ENCODE results near the gene CHST6. TPM values are rescaled to one million over a fixed set of nuclear protein-coding genes. Genes with fewer than 3 reads are reported as not detected.

Gene CHST6
- total RNA-seq, 4 donors from 2014 or later, result 0.07 TPM; not detected in 3

GRCh38 chr16:75497558-75497957, 2.3 kb upstream of the CHST6 start:
- intact Hi-C loops (cut with DNase I; ENCODE audit: low total_unique reads), result no loop called here
- in situ Hi-C loops (cut with MboI; ENCODE audit: low sequenced_read_pairs in 4 of 4), result no loop called here
- peaks cover 9 to 14% of the 10 kb centered on the region in 2 donors for H3K4me1 ChIP-seq

GRCh38 chr16:75494661-75495075, 573 bp downstream of the CHST6 start:
- no peak for DNase-seq
- peaks cover 12 to 24% (median 21%) of the 10 kb centered on the region in 3 donors for H3K27me3 ChIP-seq
- TF ChIP-seq POLR2A (IDR thresholded peaks at IDR 0.05), result no peak
- TF ChIP-seq, protein P1, sequence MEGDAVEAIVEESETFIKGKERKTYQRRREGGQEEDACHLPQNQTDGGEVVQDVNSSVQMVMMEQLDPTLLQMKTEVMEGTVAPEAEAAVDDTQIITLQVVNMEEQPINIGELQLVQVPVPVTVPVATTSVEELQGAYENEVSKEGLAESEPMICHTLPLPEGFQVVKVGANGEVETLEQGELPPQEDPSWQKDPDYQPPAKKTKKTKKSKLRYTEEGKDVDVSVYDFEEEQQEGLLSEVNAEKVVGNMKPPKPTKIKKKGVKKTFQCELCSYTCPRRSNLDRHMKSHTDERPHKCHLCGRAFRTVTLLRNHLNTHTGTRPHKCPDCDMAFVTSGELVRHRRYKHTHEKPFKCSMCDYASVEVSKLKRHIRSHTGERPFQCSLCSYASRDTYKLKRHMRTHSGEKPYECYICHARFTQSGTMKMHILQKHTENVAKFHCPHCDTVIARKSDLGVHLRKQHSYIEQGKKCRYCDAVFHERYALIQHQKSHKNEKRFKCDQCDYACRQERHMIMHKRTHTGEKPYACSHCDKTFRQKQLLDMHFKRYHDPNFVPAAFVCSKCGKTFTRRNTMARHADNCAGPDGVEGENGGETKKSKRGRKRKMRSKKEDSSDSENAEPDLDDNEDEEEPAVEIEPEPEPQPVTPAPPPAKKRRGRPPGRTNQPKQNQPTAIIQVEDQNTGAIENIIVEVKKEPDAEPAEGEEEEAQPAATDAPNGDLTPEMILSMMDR (IDR thresholded peaks at IDR 0.05 in 4 of 5, conservative IDR thresholded peaks at IDR 0.05 in 1 of 5), result no peak
- no peaks in the 10 kb centered on the region for H3K9me3 ChIP-seq
- H3K27ac ChIP-seq, result no peak overlapping the region
- H3K4me1 ChIP-seq, result peaks cover 0 to 9% of the 10 kb centered on the region in 2 donors
- ATAC-seq, result no peak
- H3K36me3 ChIP-seq, result no peaks in the 10 kb centered on the region
- intact Hi-C loops (cut with DNase I; ENCODE audit: low total_unique reads), result no loop called here
- peak overlapping the region; percentile 38 to 48 (median 44) for H3K4me3 ChIP-seq
- in situ Hi-C loops (cut with MboI; ENCODE audit: low sequenced_read_pairs in 4 of 4), result no loop called here

More at GRCh38 chr16:75497558-75497957, 2.3 kb upstream of the CHST6 start:
- no peak overlapping the region for H3K4me3 ChIP-seq
- ATAC-seq, result no peak
- H3K27ac ChIP-seq, result no peak overlapping the region
- DNase-seq, result no peak
- peaks cover 12 to 23% (median 21%) of the 10 kb centered on the region in 3 donors for H3K27me3 ChIP-seq
- TF ChIP-seq, protein P1 (IDR thresholded peaks at IDR 0.05 in 4 of 5, conservative IDR thresholded peaks at IDR 0.05 in 1 of 5), result no peak
- no peak for TF ChIP-seq POLR2A (IDR thresholded peaks at IDR 0.05)
- H3K9me3 ChIP-seq, result no peaks in the 10 kb centered on the region
- H3K36me3 ChIP-seq, result no peaks in the 10 kb centered on the region

DNA sequence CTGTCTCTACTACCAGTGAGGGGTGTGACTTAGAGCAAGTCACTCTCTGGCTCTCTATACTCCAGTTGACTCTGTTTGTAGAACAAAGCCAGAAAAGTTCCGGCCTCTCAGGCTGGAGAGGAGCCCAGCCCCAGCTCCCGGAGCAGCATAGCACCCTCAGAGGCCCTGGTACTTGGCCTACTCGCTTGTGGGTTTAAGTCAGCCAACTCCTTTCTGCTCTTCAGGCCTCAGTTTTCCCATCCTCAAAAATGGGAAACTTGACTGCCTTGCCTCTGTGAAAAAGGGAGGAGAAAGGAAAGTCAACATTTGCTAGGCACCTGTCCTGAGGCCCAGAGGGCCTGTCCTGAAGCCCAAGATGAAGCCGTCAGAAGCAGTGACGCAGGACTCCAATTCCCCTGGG, 1.1 kb downstream of the CHST6 start:
- Histone ChIP-seq H3K4me3 (peak overlapping the region in 3 of 4 donors; percentile 38 to 45 (median 43)), H3K36me3 (no peaks in the 10 kb centered on the region), H3K4me1 (peaks cover 0 to 9% of the 10 kb centered on the region in 2 donors), H3K27ac (no peak overlapping the region), H3K9me3 (no peaks in the 10 kb centered on the region), H3K27me3 (peaks cover 12 to 24% (median 21%) of the 10 kb centered on the region in 3 donors)
- DNase-seq (no peak), ATAC-seq (no peak)
- intact Hi-C loops (cut with DNase I; ENCODE audit: low total_unique reads) (no loop called here), in situ Hi-C loops (cut with MboI; ENCODE audit: low sequenced_read_pairs in 4 of 4) (no loop called here)
- TF ChIP-seq, protein P1 (IDR thresholded peaks at IDR 0.05 in 4 of 5, conservative IDR thresholded peaks at IDR 0.05 in 1 of 5), result no peak
- TF ChIP-seq POLR2A (IDR thresholded peaks at IDR 0.05), result no peak

DNA sequence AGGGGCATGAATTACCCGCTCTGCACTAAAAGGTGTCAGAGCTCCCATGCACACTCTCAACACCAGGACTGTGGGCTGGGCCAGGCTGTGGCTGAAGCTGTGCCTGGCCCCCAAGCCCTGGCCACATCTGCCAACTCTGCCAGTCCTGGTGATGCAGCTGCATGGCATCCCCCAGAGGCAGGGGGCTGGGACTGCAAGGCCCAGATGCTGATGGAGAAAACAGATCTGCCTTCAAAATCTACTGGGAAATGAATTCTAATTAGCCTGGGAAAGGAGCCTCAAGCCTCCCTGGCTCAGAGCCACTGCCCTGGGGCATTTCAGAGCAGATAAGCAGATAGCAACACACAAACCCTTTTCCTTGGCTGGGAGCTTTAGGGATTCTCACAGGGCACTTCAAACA, 3.4 kb downstream of the CHST6 start:
- intact Hi-C loops (cut with DNase I; ENCODE audit: low total_unique reads), result no loop called here
- H3K4me1 ChIP-seq, result peaks cover 0 to 9% of the 10 kb centered on the region in 2 donors
- H3K36me3 ChIP-seq, result no peaks in the 10 kb centered on the region
- DNase-seq (no peak), ATAC-seq (no peak)
- TF ChIP-seq, protein P1 (IDR thresholded peaks at IDR 0.05 in 4 of 5, conservative IDR thresholded peaks at IDR 0.05 in 1 of 5), result no peak
- no peak for TF ChIP-seq POLR2A (IDR thresholded peaks at IDR 0.05)
- H3K4me3 ChIP-seq, result no peak overlapping the region
- H3K9me3 ChIP-seq, result no peaks in the 10 kb centered on the region
- H3K27ac ChIP-seq, result no peak overlapping the region
- H3K27me3 ChIP-seq, result peaks cover 12 to 24% (median 21%) of the 10 kb centered on the region in 3 donors
- in situ Hi-C loops (cut with MboI; ENCODE audit: low sequenced_read_pairs in 4 of 4), result no loop called here

DNA sequence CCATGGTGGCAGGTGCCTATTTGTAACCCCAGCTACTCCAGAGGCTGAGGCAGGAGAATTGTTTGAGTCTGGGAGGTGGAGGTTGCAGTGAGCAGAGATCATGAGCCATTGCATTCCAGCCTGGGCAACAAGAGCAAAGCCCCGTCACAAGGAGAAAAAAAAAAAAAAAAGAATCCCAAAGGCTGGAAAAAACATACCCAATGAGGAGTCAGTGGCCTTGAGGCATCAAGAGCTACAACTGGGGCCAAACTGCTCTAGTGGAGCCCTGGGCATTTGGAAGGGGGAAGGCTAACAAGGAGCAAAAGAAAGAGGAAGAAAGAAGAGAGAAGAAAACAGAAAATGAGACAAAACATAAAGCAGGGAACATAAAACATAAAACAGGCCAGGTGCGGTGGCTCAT, 6.9 kb downstream of the CHST6 start:
- H3K4me1 ChIP-seq, result peaks cover 5% of the 10 kb centered on the region in 2 donors
- ATAC-seq, result no peak
- intact Hi-C loops (cut with DNase I; ENCODE audit: low total_unique reads), result no loop called here
- DNase-seq, result no peak
- in situ Hi-C loops (cut with MboI; ENCODE audit: low sequenced_read_pairs in 4 of 4), result loop anchor here in 1 of 4 donors (10.0 kb wide), 1 partner anchor 266 kb away; no protein-coding TSS in a partner anchor
- H3K27ac ChIP-seq, result no peak overlapping the region
- H3K9me3 ChIP-seq, result no peaks in the 10 kb centered on the region
- H3K4me3 ChIP-seq, result no peak overlapping the region
- no peak for TF ChIP-seq POLR2A (IDR thresholded peaks at IDR 0.05)
- TF ChIP-seq, protein P1 (IDR thresholded peaks at IDR 0.05 in 4 of 5, conservative IDR thresholded peaks at IDR 0.05 in 1 of 5), result no peak
- no peaks in the 10 kb centered on the region for H3K36me3 ChIP-seq
- peaks cover 0 to 7% (median 2%) of the 10 kb centered on the region in 3 donors for H3K27me3 ChIP-seq
